SJSA1 (cell line): Measurements from ENCODE around the gene PLCB4. TPM values are rescaled to one million over a fixed set of nuclear protein-coding genes. Genes with fewer than 3 reads are reported as not detected.

Source experiments
- DNase-seq, 2 experiments: peaks; one replicate each; pipeline ENCODE4 v3.0.0-alpha.2; 2015 to 2020; ENCODE audit warnings: low spot score in 2 of 2, low read depth in 1 of 2
- H3K27ac ChIP-seq: fragments of 250-450 bp; sonication (Bioruptor Pico); 2 replicates; pipeline ENCODE4 v1.5.1; 2020; ENCODE audit warnings: mild to moderate bottlenecking, moderate library complexity
- H3K27me3 ChIP-seq: fragments of 250-450 bp; sonication (Bioruptor Pico); replicated peaks from 2 replicates; pipeline ENCODE4 v1.5.1; 2020; ENCODE audit warnings: mild to moderate bottlenecking, moderate library complexity
- H3K36me3 ChIP-seq: fragments of 250-450 bp; sonication (Bioruptor Pico); 2 replicates; pipeline ENCODE4 v1.5.1; 2020; ENCODE audit warnings: mild to moderate bottlenecking
- H3K4me1 ChIP-seq: fragments of 250-450 bp; sonication (Bioruptor Pico); replicated peaks from 2 replicates; pipeline ENCODE4 v1.6.1; 2021; ENCODE audit warnings: mild to moderate bottlenecking
- H3K4me3 ChIP-seq: fragments of 250-450 bp; sonication (Bioruptor Pico); 2 replicates; pipeline ENCODE4 v1.5.1; 2020; ENCODE audit warnings: mild to moderate bottlenecking
- H3K9me3 ChIP-seq: fragments of 250-450 bp; sonication (Bioruptor Pico); replicated peaks from 2 replicates; pipeline ENCODE4 v1.5.1; 2020; ENCODE audit warnings: mild to moderate bottlenecking
- total RNA-seq: library from RNA; depleted of rRNA; stranded (reverse); fragments of >200 nt; shearing (Covaris generic); gene quantifications from 2 replicates; pipeline ENCODE4 v1.2.3, GENCODE V29; 2014

The PLCB4 gene
- total RNA-seq, 1 experiment from 2014 or later: 9.3 TPM

- no peak for DNase-seq
- Histone ChIP-seq H3K4me1 (peaks cover 5% of the 10 kb centered on the region), H3K27me3 (no peaks in the 10 kb centered on the region), H3K27ac (no peak overlapping the region), H3K36me3 (no peaks in the 10 kb centered on the region), H3K4me3 (no peak overlapping the region), H3K9me3 (no peaks in the 10 kb centered on the region)
These were observed 212.9 kb downstream of the PLCB4 start for GRCh38 chr20:9281803-9282202.

- Histone ChIP-seq H3K27ac (no peak overlapping the region), H3K9me3 (no peaks in the 10 kb centered on the region)
These were observed 216.7 kb downstream of the PLCB4 start for GRCh38 chr20:9285617-9286016.

GRCh38 chr20:9286501-9287461, 217.9 kb downstream of the PLCB4 start:
- H3K4me1 ChIP-seq: peaks cover 5% of the 10 kb centered on the region; the same call in 1 of the 2 replicates
- H3K9me3 ChIP-seq: no peaks in the 10 kb centered on the region
- peak in 1 of 2 experiments; percentile 7 for DNase-seq
- no peaks in the 10 kb centered on the region for H3K36me3 ChIP-seq
- no peak overlapping the region for H3K27ac ChIP-seq
- H3K27me3 ChIP-seq: no peaks in the 10 kb centered on the region
- no peak overlapping the region for H3K4me3 ChIP-seq

More at GRCh38 chr20:9285617-9286016, 216.7 kb downstream of the PLCB4 start:
- Histone ChIP-seq H3K27me3 (no peaks in the 10 kb centered on the region), H3K4me1 (peaks cover 5% of the 10 kb centered on the region; the same call in 1 of the 2 replicates), H3K36me3 (no peaks in the 10 kb centered on the region), H3K4me3 (no peak overlapping the region)
- DNase-seq: no peak

- H3K9me3 ChIP-seq: no peaks in the 10 kb centered on the region
- H3K27ac ChIP-seq: no peak overlapping the region
- H3K27me3 ChIP-seq: no peaks in the 10 kb centered on the region
- DNase-seq: no peak
- peaks cover 5% of the 10 kb centered on the region; the same call in 1 of the 2 replicates for H3K4me1 ChIP-seq
- no peak overlapping the region for H3K4me3 ChIP-seq
- H3K36me3 ChIP-seq: no peaks in the 10 kb centered on the region
These were observed 218.9 kb downstream of the PLCB4 start for GRCh38 chr20:9287826-9288225.

GRCh38 chr20:9290331-9290730, 221.4 kb downstream of the PLCB4 start:
- no peak for DNase-seq
- Histone ChIP-seq H3K4me1 (peaks cover 22% of the 10 kb centered on the region), H3K36me3 (no peaks in the 10 kb centered on the region), H3K27me3 (no peaks in the 10 kb centered on the region), H3K9me3 (no peaks in the 10 kb centered on the region), H3K4me3 (no peak overlapping the region), H3K27ac (no peak overlapping the region)

GRCh38 chr20:9293145-9293544, 224.3 kb downstream of the PLCB4 start:
- H3K4me3 ChIP-seq: no peak overlapping the region
- DNase-seq: no peak
- no peaks in the 10 kb centered on the region for H3K9me3 ChIP-seq
- peaks cover 17% of the 10 kb centered on the region for H3K4me1 ChIP-seq
- no peaks in the 10 kb centered on the region for H3K27me3 ChIP-seq
- no peak overlapping the region for H3K27ac ChIP-seq
- H3K36me3 ChIP-seq: no peaks in the 10 kb centered on the region

- H3K27me3 ChIP-seq: no peaks in the 10 kb centered on the region
- no peaks in the 10 kb centered on the region for H3K36me3 ChIP-seq
- no peak overlapping the region for H3K27ac ChIP-seq
- DNase-seq: peak in 1 of 2 experiments; percentile 41
- H3K4me3 ChIP-seq: no peak overlapping the region
- peaks cover 17% of the 10 kb centered on the region for H3K4me1 ChIP-seq
- no peaks in the 10 kb centered on the region for H3K9me3 ChIP-seq
These were observed 225.2 kb downstream of the PLCB4 start for GRCh38 chr20:9294041-9294440.

GRCh38 chr20:9298906-9299305, 230.0 kb downstream of the PLCB4 start:
- no peaks in the 10 kb centered on the region for H3K27me3 ChIP-seq
- H3K27ac ChIP-seq: no peak overlapping the region
- no peak for DNase-seq
- no peaks in the 10 kb centered on the region for H3K9me3 ChIP-seq
- no peaks in the 10 kb centered on the region for H3K36me3 ChIP-seq
- H3K4me1 ChIP-seq: peaks cover 23% of the 10 kb centered on the region
- H3K4me3 ChIP-seq: no peak overlapping the region

- Histone ChIP-seq H3K9me3 (no peaks in the 10 kb centered on the region), H3K36me3 (no peaks in the 10 kb centered on the region), H3K27ac (no peak overlapping the region), H3K4me3 (no peak overlapping the region), H3K4me1 (peaks cover 12% of the 10 kb centered on the region), H3K27me3 (no peaks in the 10 kb centered on the region)
- no peak for DNase-seq
These were observed 231.2 kb downstream of the PLCB4 start for GRCh38 chr20:9300080-9300479.

- no peak overlapping the region for H3K4me3 ChIP-seq
- H3K36me3 ChIP-seq: no peaks in the 10 kb centered on the region
- DNase-seq: no peak
- no peaks in the 10 kb centered on the region for H3K27me3 ChIP-seq
- H3K4me1 ChIP-seq: peaks cover 12% of the 10 kb centered on the region
- no peaks in the 10 kb centered on the region for H3K9me3 ChIP-seq
- H3K27ac ChIP-seq: no peak overlapping the region
These were observed 231.6 kb downstream of the PLCB4 start for GRCh38 chr20:9300534-9300933.

- H3K36me3 ChIP-seq: no peaks in the 10 kb centered on the region
- H3K9me3 ChIP-seq: no peaks in the 10 kb centered on the region
- no peaks in the 10 kb centered on the region for H3K27me3 ChIP-seq
- H3K4me3 ChIP-seq: no peak overlapping the region
- peak in 1 of 2 experiments; percentile 48 for DNase-seq
- peaks cover 13% of the 10 kb centered on the region for H3K4me1 ChIP-seq
- H3K27ac ChIP-seq: no peak overlapping the region
These were observed 232.5 kb downstream of the PLCB4 start for GRCh38 chr20:9301129-9302090.

- H3K36me3 ChIP-seq: no peaks in the 10 kb centered on the region
- no peaks in the 10 kb centered on the region for H3K27me3 ChIP-seq
- peaks cover 18% of the 10 kb centered on the region for H3K4me1 ChIP-seq
- H3K4me3 ChIP-seq: no peak overlapping the region
- H3K9me3 ChIP-seq: no peaks in the 10 kb centered on the region
- H3K27ac ChIP-seq: no peak overlapping the region
- DNase-seq: no peak
These were observed 233.2 kb downstream of the PLCB4 start for GRCh38 chr20:9302091-9302462.

- Histone ChIP-seq H3K4me1 (peaks cover 25% of the 10 kb centered on the region), H3K36me3 (no peaks in the 10 kb centered on the region), H3K9me3 (no peaks in the 10 kb centered on the region), H3K27ac (no peak overlapping the region), H3K4me3 (no peak overlapping the region), H3K27me3 (no peaks in the 10 kb centered on the region)
- DNase-seq: no peak
These were observed 237.6 kb downstream of the PLCB4 start for GRCh38 chr20:9306521-9306920.
